H1 (cell line): Measurements from ENCODE around the gene RREB1. TPM values are rescaled to one million over a fixed set of nuclear protein-coding genes. Genes with fewer than 3 reads are reported as not detected.

Source experiments
- PHF8 ChIP-seq: fragments of 200-600 bp; sonication (generic); conservative IDR thresholded peaks from 2 replicates; pipeline ENCODE4 v1.7.1; 2012; ENCODE audit warnings: low read depth, mild to moderate bottlenecking, inconsistent platforms, low read length, moderate library complexity
- SAP30 ChIP-seq: fragments of 300-600 bp; sonication (generic); IDR thresholded peaks from 2 replicates; pipeline ENCODE4 v1.7.1; 2012; ENCODE audit warnings: low read length, moderate library complexity, mild to moderate bottlenecking, inconsistent platforms; ENCODE audit not compliant: insufficient read depth, insufficient replicate concordance
- SIN3A ChIP-seq, 2 experiments: IDR thresholded peaks in 1 of 2; conservative IDR thresholded peaks in 1 of 2; 2 replicates each; pipeline ENCODE4 v1.6.1; 2011 to 2012; ENCODE audit warnings: low read length in 2 of 2, improper control_type of control experiment in 1 of 2, low read depth in 1 of 2, mild to moderate bottlenecking in 1 of 2
- polyA plus RNA-seq, 7 experiments: library from polyadenylated mRNA; depleted of rRNA in 3 of 7; stranded (reverse) in 5 of 7; unstranded in 2 of 7; fragments of >200 nt in 5 of 7; fragments of 200-250 nt in 2 of 7; gene quantifications; 1 replicate in 5 of 7; 2 replicates in 1 of 7; 4 replicates in 1 of 7; pipeline versions ENCODE4 v1.2.1 to v1.2.3, GENCODE V29; 2011 to 2013; ENCODE audit warnings: missing spikeins in 2 of 7, mixed read lengths in 2 of 7
- total RNA-seq: library from RNA; stranded (reverse); fragmentation: NEBNext Ultra II Directional; extraction: Animal tissue kit (Norgen Biotek cat#: 25700); gene quantifications from 2 replicates; pipeline ENCODE4 v1.2.1, GENCODE V29; 2021

The RREB1 gene
- total and polyA plus RNA-seq, 2 of the 8 experiments (the other 6 are each of a cell fraction or from before 2014, with no cell fraction given): 3.9 to 34.7 TPM

DNA sequence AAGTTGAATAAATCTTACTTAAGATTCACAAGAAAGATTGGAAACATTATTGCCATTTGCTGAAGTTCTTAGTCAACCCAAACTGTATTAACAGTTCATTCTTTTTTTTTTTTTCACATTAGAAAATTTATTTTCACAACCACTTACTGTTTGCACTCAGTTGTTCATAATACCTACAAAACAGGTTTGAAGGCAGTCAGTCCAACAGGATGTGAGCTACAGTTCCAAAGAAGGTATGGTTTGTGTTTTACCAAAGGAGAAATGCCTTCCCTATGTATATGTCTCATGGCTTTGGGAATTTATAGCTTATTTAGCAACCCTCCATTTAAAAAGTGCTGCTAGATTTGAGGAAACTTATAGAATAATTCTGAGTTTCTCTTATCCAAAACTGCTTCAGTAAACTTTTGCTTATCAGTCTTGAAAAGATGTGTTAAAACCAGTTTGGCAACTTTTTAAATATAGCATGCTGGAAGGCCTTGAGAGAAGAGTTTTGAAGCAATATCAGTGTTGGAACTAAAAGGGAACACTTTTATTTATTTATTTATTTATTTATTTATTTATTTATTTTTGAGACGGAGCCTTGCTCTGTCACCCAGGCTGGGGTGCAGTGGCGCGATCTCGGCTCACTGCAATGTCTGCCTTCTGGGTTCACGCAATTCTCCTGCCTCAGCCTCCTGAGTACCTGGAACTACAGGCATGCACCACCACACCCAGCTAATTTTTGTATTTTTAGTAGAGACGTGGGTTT is 46.8 kb upstream of the RREB1 start (continued):
- no peak for TF ChIP-seq PHF8
- TF ChIP-seq SAP30: no peak
- no peak for TF ChIP-seq SIN3A (conservative IDR thresholded peaks at IDR 0.05 in 1 of 2, IDR thresholded peaks at IDR 0.05 in 1 of 2; ENCODE audit: low read depth in 1 of 2, low read length in 2 of 2)
